Sciatic nerve (tissue), 2 donors: Measurements from ENCODE around the gene HBS1L. TPM values are rescaled to one million over a fixed set of nuclear protein-coding genes. Genes with fewer than 3 reads are reported as not detected.
"Not testable (repeated sequence)": the region's sequence is repeated elsewhere in the genome, so short reads cannot be mapped to it uniquely, and the experiment has no call there.

ENCODE experiments used
- ATAC-seq: fragments of 200-7000 bp; cut with Tn5 transposase; one replicate; pipeline ENCODE4 v1.9.1; 2020; ENCODE audit warnings: mild to moderate bottlenecking, moderate library complexity
- DNase-seq: peaks from one replicate; pipeline ENCODE4 v3.0.0-alpha.2; 2020; ENCODE audit warnings: low spot score
- intact Hi-C: fragments of 100-400 bp; cut with DNase I; formaldehyde crosslinking; loops from one replicate; pipeline ENCODE4 v1.14.2; 2022
- total RNA-seq: library from RNA; stranded (reverse); fragmentation: NEBNext Ultra II Directional; extraction: Animal tissue kit (Norgen Biotek cat#: 25700); gene quantifications from one replicate; pipeline ENCODE4 v1.2.1, GENCODE V29; 2021
- donor health status: DM: no; HTN: no; CAD: no.
- donor health status: DM: no; HTN: no; CAD: no.

The HBS1L gene
- total RNA-seq, 1 donor from 2014 or later = 83.0 TPM

GRCh38 chr6:135084001-135084915 lies 29.6 kb upstream of the HBS1L start:
- intact Hi-C loops = no loop called here
- DNase-seq (no peak), ATAC-seq (no peak)

GRCh38 chr6:135081966-135082365 lies 27.3 kb upstream of the HBS1L start:
- ATAC-seq = no peak
- DNase-seq = no peak
- intact Hi-C loops = no loop called here

DNA sequence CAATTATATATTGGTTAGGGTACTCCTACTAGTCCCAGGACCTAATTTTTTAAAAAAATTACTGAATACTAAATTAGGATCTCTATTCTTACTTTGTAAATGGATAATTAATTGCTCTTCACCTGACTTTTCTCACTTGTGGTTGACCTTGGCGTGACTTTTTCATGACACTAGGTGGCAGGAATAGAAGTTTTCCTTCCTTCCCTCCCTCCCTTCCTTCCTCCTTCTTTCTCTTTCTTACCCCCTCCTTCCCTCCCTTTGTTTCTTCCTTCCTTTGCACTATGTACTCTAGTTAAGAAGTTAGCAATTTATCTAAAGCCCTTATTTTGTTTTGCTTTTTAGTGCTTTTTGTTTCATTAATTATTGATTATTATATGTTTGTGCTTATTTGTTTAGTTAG lies 20.4 kb upstream of the HBS1L start:
- no peak for ATAC-seq
- intact Hi-C loops = no loop called here
- DNase-seq = no peak

GRCh38 chr6:135073756-135074393 lies 19.3 kb upstream of the HBS1L start:
- DNase-seq (no peak), ATAC-seq (no peak)
- intact Hi-C loops = no loop called here

GRCh38 chr6:135073217-135073616 lies 18.6 kb upstream of the HBS1L start:
- DNase-seq (no peak), ATAC-seq (no peak)
- intact Hi-C loops = no loop called here

DNA sequence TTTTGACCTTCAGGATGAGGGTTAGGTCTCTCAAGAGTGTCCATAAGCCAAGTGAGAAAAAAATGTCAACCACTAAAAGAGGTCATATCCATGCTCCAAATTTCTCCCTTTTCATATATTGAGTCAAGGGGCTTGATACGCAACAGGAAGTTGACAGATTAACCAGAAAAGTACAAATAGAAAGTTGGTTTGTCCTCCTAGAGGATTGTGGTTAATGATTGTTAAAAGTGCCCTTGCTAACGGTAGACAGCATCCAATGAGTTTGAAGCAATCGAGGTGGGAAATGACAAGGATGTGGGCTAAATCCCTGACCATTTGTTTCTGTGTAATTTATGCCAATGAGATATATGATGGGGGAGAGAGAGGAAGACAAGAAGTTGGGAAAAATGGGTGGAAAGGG lies 18.1 kb upstream of the HBS1L start:
- DNase-seq (no peak), ATAC-seq (no peak)
- intact Hi-C loops = no loop called here

GRCh38 chr6:135071541-135071940 lies 16.9 kb upstream of the HBS1L start:
- DNase-seq (no peak), ATAC-seq (no peak)
- intact Hi-C loops = no loop called here

DNA sequence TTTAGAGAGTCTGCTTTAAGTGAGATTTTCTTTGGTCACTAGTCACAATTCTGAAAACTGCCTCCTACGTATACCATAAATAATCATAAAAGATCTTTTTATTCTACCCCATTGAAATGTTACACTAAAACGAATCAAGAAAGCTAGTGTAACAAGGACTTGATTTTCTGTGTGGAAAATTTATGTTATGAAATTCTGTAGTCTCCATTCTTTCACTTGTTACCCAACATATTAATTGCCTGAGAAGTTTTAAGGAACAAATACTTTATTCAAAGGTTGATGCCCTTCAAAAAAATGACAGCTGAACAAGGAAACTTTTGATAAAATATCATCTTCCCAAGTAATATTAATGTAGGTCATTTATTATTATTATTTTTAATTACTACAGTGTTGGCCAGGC lies 13.3 kb upstream of the HBS1L start:
- no peak for ATAC-seq
- intact Hi-C loops = no loop called here
- DNase-seq = no peak

DNA sequence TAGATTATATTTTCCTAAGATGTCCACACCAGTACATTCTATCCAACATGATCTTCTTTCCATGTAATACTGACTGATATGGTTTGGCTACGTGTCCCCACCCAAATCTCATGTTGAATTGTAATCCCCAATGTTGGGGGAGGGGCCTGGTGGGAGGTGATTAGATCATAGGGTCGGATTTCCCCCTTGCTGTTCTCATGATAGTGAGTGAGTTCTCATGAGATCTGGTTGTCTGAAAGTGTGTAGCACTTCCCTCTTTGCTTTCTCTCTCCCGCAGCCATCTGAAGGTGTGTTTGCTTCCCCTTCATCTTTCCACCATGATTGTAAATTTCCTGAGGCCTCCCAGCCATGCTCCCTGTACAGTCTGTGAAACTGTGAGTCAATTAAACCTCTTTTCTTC lies 12.2 kb upstream of the HBS1L start:
- intact Hi-C loops = no loop called here
- ATAC-seq (no peak), DNase-seq (no peak)

GRCh38 chr6:135066397-135066796 lies 11.8 kb upstream of the HBS1L start:
- ATAC-seq = no peak
- intact Hi-C loops = no loop called here
- DNase-seq = no peak

- no peak for DNase-seq
- intact Hi-C loops = no loop called here
- ATAC-seq = no peak
Measured at GRCh38 chr6:135064586-135064985, 10.0 kb upstream of the HBS1L start.

- ATAC-seq (no peak), DNase-seq (no peak)
- intact Hi-C loops = no loop called here
Measured at GRCh38 chr6:135063926-135064325, 9.3 kb upstream of the HBS1L start.

DNA sequence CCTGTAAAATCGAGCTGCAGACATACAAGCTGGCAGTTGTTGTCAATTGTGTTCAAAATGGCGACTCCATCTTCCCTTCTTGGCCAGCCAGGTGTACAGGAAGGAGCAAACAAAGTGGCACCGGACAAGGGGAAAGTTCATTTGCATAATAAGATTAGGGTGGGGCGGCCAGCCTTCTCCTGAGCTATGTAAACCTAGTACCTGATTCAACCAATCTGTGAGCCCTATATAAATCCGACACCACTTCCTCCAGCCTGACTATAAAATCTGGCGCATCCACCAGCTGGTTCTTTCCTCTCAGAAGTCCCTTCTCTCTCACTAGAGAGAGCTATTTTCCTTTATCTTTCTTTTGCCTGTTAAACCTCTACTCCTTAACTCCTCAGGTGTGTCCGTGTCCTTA lies 8.1 kb upstream of the HBS1L start:
- DNase-seq = no peak
- no peak for ATAC-seq
- intact Hi-C loops = no loop called here

- ATAC-seq (no peak), DNase-seq (no peak)
- intact Hi-C loops = no loop called here
Measured at GRCh38 chr6:135060076-135060475, 5.5 kb upstream of the HBS1L start.

GRCh38 chr6:135058299-135058698 lies 3.7 kb upstream of the HBS1L start:
- ATAC-seq, DNase-seq, intact Hi-C loops: not testable (repeated sequence)

- intact Hi-C loops = no loop called here
- ATAC-seq = no peak
- no peak for DNase-seq
Measured at GRCh38 chr6:135056632-135057031, 2.0 kb upstream of the HBS1L start.

DNA sequence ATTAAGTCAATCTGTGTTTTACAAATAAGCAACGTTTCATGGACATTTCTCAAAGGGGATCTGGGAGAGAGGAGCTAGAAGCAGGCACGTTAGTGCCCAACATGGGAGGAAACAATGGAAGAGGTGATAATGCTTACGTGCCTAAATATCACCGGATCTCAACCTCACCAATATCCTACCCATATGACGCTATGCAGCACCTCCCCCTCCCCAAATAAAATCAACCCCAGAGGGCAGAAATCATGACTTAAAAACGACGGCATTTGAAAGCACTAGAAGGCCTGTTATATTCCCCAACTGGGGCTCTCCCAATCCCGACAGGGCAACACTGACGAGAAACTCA lies 425 bp downstream of the HBS1L start:
- intact Hi-C loops = no loop called here
- ATAC-seq = no peak
- DNase-seq = no peak

- intact Hi-C loops = loop anchor here (2.0 kb wide), 1 partner anchor 67 kb away; no protein-coding TSS in a partner anchor
Measured at GRCh38 chr6:135053406-135053805, 1.2 kb downstream of the HBS1L start.

DNA sequence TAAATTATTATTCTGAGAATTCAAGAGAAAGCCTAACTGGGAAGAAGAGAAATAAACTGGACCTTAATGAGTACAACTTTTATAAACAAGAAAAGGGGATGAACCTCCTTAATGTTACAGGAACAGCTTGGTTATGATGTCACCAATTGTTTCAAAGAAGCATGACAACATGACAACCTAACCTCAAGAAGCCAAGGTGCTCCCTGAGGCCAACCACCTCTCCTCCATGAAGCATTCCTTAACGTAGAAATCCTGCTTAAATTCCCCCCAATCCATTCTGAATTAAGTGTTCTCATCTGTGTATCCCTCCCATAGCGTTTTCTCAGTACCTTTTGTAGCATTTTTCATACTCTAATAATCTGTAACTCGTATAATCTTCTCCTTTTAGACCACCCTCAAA lies 1.7 kb downstream of the HBS1L start:
- DNase-seq = no peak
- intact Hi-C loops = loop anchor here (2.0 kb wide), 1 partner anchor 66 kb away; no protein-coding TSS in a partner anchor
- no peak for ATAC-seq

More at GRCh38 chr6:135053406-135053805, 1.2 kb downstream of the HBS1L start:
- ATAC-seq = no peak
- DNase-seq = no peak

DNA sequence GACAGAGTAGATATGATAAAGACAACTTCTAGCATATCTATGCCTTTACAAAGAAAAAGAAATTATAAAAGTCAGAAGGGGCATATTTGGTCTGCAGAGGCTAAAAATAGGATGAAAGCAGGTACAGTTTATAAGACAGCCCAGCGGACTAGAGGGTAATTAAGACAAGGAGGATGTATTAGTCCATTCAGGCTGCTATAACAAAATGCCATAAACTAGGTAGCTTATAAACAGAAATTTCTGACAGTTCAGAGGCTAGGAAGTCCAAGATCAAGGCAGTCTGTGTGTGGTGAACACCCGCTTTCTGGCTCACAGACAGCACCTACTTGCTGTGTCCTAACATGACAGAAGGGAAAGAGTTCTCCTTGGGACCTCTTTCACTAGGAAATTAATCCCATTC lies 5.7 kb downstream of the HBS1L start:
- no peak for ATAC-seq
- DNase-seq = no peak
- intact Hi-C loops = no loop called here

DNA sequence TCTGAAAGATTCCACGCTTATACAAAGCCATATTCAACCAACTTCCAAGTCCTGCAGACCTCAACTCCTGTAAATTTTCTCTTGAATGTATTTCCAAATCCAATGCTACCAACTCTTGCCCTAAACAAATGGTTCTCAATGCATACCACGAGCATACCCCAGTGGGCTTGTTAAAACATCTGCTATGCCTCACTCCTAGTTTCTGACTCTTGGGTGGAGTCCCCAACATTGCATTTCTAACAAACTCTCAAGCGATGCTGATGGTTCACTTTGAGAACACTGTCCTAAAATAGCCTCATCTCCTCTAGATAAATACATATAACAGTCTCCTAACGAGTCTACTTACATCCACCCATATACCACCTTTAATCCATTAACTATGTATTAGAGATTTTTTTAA lies 7.3 kb downstream of the HBS1L start:
- DNase-seq (no peak), ATAC-seq (no peak)
- intact Hi-C loops = no loop called here
